HG02885 (cell line): ENCODE data around the gene SAP25.

ENCODE experiments used
- ATAC-seq: cut with Tn5 transposase; IDR thresholded peaks from one replicate; pipeline ENCODE4 v1.9.1; 2021; ENCODE audit warnings: mild to moderate bottlenecking; ENCODE audit not compliant: unreplicated experiment, poor library complexity

SAP25 gene

DNA sequence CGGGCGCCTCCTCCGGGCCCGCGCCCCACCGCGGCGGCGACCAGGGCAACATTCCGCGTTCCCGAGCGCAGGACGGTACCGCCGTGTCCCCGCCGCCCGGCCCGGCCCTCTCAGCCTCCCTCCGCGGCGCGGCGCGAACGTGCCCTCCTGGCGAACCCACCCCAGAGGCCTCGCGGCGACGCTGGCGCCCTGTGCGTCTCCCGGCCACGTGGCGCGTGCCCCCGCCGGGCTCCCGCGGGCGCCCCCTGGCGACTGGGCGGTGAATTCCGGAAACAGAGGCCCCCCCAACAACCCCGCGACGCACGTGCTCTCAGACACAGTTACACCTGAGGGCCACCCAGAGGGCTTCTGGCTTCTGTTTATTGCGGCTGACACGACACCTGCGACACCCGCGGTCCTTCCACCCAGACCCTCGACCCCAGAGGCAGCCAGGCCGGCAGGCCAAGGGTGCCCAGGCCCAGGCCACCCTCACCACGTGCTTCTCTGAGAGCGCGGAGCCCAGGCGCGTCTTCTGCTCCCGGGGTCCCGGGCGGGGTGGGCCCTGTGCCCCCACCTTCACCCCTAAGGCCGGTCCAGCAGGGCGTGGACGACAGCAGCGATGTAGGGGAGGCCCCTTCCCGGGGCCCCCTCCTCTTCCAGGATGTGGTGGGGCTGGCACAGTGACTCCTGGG, at the start of gene SAP25:
SAP25 (minus strand) TSS at position 210 of the 671 bp plus-strand sequence; CDS start at position 52, 158 bp downstream.
- ATAC-seq: no peak

GRCh38 chr7:100621554-100621953, 47.9 kb upstream of the SAP25 start:
- no peak for ATAC-seq

GRCh38 chr7:100620804-100621203, 47.1 kb upstream of the SAP25 start:
- ATAC-seq: no peak

DNA sequence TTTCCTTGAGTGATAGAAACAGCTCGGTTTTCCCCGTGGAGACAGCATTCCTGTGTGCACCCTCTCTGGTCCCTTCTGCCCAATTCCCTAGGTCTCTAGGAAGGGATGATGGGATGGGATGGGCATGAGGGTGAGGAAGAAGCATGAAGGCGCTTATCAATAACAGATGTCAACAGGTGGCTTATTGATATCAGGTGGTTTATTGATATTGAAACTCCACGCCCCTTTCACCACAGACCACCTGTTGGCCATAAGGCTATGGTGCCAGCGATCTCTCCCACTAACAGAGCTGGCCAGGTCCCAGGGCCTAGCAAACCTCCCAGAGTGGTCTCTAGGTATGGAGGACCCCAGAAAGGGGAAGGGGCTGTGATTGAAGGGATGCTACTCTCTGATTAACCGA, 46.5 kb upstream of the SAP25 start:
- no peak for ATAC-seq

DNA sequence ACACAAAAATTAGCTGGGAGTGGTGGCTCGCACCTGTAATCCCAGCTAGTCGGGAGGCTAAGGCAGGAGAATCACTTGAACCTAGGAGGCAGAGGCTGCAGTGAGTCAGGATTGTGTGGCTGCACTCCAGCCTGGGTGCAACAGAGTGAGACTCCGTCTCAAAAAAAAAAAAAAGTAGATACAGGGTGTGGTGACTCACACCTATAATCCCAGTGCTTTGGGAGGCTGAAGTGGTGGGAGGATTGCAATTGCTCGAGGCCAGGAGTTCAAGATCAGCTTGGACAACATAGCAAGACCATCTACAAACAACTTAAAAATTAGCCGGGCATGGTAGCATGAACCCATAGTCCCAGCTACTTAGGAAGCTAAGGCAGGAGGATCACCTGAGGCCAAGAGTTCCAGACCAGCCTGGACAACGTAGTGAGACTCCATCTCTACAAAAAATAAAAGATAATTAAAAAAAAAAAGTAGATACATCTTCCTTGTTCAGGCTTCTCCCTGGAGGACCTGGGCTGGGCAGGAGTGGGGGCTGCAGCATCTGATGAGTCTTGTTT, 40.7 kb upstream of the SAP25 start:
- no peak for ATAC-seq

GRCh38 chr7:100613412-100614175, 39.9 kb upstream of the SAP25 start:
- ATAC-seq: no peak

DNA sequence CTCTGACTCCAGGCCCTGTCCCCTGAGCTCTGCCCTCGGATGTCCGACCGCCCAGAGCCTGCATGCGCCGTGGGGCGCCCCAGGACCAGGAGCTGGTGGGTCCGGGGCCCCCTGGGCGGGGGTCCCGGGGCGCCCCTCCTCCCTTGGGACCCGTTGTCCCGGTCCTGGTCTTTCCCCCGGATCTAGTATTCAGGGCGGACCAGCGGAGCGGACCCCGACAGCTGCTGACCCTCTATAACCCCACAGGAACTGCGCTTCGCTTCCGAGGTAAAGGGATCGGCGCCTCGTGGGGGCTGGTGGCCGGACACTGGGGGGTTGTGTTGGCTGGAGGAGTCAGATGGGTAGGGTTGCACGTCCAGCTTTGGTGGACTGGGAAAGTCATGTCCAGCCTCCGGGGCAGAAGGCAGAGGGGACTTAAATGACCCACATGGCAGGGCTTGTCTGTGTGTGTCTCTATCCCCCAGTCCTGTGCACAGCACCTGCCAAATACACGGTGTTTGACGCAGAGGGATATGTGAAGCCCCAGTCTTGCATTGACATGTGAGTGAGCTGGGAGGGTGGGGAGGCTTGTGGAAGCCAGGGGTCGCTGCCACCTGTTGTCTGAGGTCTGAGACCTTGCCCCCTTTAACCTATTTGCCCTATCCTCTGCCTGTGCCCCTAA, 39.2 kb upstream of the SAP25 start:
- ATAC-seq: no peak

DNA sequence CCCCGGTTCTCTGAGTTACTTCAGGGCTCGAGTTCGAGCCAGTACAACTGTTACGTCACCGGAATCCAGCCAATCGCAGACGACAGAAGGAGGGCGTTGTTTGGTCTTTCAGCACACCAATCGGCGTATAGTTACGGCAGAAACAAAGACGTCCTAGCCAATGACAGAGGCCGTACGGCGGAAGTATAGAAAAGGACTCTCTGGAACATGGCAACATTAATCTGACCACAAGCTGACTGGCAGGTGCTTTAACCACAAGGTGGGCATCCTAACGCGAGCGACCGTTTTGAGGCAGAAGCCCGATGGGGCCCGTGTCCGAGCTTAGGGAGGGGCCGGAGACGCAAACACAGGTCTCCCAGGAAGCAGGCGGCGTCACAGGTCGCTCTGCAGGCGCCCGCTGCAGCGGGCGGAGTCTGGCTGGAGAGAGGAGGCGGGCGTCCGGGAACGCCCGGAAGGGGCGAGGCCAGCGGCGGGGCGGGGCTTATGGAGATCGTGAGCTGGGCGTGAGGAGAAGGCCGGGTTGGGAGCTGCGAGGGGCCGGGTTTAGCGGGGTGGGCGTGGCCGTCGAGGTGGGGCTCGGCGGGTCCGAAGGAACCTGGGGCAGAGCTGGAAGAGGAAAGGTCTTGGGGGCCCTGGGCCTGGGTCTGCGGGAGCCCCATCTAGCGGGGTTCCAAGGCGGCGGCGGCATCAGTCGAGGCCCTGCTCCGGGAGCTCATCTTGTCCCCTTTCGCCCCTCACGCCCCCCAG, 38.5 kb upstream of the SAP25 start, which contains the start of gene MOSPD3:
MOSPD3 (plus strand) TSS at position 558 of the 747 bp plus-strand sequence. CDS start 252 bp downstream, outside the sequence.
- peak; percentile 90 for ATAC-seq

- no peak for ATAC-seq
Observed at GRCh38 chr7:100609958-100610357, 36.3 kb upstream of the SAP25 start.

DNA sequence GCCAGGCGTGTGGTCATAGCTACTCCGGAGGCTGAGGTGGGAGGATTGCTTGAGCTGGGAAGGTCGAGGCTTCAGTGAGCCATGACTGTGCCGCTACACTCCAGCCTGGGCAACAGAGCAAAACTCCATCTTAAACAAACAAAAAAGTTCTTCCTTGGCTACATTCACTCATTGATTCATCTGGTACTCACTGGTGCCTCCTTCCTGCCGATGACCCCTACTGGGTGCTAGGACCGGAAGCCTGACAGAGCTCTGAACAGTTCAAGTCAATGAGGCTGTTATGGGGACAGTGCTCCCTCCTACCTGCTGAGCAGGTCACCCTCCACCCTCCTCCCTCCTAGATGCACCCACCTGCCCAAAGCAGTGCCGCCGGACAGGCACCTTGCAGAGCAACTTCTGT, 33.4 kb upstream of the SAP25 start:
- ATAC-seq: no peak

- ATAC-seq: no peak
Observed at GRCh38 chr7:100606313-100606712, 32.6 kb upstream of the SAP25 start.

GRCh38 chr7:100604976-100605911, 31.5 kb upstream of the SAP25 start:
- no peak for ATAC-seq

- ATAC-seq: peak; percentile 58
Observed at GRCh38 chr7:100604028-100604975, 30.6 kb upstream of the SAP25 start.

GRCh38 chr7:100603726-100604027, 30.0 kb upstream of the SAP25 start:
- no peak for ATAC-seq

DNA sequence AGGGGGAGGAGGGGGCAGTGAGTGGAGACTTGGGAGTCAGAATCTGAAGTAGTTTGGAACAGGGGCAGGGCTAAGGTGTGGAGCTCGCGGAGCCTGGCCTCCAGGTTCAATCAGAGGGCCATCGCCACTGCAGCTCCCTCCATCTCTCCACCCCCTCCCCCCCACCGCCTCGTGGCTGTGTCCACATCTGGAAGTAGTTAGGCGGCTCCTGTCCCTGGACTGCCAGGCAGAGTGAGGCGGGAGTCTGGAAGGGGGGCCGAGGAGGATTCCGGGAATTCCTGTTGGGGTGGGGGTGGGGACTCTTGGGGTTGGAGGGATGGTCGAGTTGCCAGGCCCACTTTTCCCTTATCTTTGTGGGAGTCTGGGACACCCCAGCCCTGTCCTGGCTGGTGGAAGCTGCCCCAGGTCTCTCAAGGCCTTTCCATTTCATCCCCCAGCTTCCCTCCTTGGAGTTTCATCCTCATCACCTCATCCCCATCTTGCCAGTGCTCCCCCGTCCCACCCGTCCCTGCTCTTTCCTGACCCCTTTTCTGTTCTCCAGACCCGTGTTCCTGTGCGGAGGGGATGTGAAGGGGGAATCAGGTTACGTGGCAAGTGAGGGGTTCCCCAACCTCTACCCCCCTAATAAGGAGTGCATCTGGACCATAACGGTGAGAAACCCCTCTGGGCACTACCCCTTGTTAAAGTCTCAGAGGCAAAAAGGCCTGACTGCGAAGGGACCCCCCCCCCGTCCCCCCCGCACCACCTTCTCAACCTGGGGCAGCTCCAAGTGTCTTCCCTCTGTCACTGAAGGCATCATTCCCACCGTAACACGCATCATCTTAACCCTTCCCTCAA, 29.4 kb upstream of the SAP25 start:
- no peak for ATAC-seq

DNA sequence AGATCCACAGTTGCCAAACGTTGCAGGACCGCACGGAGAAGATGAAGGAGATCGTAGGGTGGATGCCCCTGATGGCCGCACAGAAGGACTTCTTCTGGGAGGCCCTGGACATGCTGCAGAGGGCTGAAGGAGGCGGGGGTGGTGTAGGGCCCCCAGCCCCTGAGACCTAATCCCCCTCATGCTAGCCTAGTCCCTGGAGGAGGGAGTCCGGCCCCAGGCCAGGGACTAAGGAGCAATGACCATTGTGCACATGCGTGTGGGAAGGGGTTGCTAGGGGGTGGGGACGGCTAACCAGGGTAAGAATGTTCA, 27.0 kb upstream of the SAP25 start:
- ATAC-seq: no peak

DNA sequence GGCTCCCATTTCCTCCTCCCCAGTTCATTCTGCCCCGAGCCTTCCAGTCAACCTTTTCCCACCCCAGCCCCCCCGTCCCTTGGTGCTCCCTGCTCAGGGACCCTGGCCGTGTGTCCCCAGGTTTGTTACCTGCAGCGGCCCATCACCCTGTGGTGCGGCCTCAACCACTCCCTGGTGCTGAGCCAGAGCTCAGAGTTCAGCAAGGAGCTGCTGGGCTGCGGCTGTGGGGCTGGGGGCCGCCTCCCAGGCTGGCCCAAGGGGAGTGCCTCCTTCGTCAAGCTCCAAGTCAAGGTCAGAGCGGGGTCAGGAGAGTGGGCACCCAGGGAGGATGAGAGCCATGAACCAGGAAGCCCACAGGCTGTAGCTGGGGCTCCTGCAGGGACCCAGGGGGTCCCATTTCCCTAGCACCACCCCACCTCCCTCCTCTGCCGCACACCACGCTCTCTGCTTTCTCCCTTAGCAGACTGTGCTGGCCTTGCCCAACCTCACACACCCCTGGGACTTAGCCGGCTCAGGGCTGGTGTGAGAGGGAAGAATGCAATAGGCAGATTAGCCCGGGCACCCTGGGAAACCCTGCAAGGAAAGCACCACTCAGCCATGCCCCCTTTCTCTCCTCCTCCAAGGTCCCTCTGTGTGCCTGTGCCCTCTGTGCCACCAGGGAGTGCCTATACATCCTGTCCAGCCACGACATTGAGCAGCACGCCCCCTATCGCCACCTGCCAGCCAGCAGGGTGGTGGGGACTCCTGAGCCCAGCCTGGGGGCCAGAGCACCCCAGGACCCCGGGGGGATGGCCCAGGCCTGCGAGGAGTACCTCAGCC, 26.4 kb upstream of the SAP25 start:
- ATAC-seq: no peak
